Renal pelvis (tissue), 4 donors: Measurements from ENCODE around the gene CYFIP1. TPM values are rescaled to one million over a fixed set of nuclear protein-coding genes. Genes with fewer than 3 reads are reported as not detected.

Experiments
- DNase-seq: peaks from one replicate; pipeline ENCODE4 v3.0.0-alpha.2; 2013
- polyA plus RNA-seq, 3 donors: library from polyadenylated mRNA; unstranded; fragments of 120-200 nt; gene quantifications; one replicate each; pipeline ENCODE4 v1.2.1, GENCODE V29; 2013; ENCODE audit not compliant: insufficient read length in 3 of 3

Gene CYFIP1
- polyA plus RNA-seq, 3 donors, result 95.7 to 102 (median 102) TPM

DNA sequence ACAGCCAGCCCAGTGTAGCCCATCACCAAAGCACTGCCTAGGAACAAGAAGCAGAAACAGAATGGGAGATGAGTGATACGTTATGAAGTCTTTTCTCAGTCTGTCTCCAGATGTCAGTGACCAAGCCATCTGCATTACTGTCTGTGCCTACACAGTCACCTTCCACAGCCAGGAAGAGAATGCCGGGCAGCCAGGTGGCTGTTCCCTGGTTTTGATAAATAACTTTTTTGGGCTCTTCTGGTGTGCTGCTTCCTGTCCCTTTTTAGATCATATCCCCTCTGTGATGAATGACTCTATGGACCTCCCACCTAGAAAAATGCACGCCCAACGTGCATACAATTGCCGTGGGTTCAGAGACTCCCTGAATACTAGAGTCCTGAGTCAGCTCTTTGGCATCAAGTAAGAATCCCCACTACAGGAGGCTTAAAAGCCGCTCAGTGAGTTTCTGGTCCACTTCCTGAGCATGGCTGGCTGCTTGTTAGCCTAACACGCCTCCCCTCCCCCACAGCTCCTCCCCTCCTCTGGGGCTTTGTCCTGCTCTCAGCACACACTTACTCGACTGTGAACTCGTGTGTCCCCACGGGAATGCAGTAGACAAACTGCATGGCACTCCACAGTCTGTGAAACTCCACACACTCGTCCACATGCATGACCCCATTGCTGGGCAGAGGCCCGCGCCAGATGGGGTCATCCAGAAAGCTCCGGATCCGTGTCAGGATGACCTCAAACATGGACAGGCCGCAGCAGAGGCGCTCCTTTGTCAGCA is 107.0 kb downstream of the CYFIP1 start:
- no peak for DNase-seq

DNA sequence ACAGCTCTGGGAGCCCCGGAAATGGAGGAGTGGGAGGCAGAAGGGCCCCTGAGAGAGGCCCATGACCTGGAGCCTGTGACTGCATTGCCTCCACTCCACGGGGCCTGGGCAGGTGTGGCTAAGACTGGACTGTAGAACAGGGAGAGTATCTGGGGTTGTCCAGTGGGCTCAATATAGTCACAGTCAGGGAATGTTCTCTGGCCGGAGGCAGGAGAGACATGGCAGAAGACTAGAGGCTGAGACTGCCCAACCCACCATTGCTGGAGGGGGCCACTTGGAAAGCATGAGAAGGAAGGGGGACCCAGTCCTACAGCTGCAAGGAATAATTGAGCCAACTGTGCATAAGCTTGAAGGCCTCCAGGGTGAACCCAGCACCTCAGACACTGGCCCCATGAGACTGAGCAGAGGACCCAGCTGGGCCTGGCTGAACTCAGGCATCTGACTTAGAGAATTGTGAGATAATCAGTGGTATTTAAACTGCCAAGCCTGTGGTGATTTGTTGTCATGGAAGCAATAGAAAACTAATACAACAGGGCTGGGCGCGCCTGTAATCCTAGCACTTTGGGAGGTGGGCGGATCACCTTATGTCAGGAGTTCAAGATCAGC is 108.6 kb downstream of the CYFIP1 start:
- no peak for DNase-seq

DNA sequence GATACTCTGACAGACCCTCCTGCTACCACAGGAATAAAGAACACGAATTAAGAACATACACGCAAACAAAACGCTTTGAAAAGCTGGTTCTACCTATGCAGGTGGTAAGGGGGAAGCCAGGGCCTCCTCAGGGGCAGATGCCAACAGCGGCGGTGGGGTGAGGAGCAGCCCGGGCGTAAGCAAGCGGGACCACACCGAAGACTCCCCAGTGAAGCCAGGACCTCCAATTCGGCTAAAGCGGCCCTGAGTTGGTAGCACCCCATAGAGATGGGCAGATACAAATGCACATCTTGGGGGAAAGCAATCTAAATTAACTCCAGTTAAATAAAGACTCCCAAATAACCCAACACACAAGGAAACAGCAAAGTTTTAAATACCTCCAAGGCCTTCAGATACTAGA is 109.3 kb downstream of the CYFIP1 start:
- no peak for DNase-seq

DNA sequence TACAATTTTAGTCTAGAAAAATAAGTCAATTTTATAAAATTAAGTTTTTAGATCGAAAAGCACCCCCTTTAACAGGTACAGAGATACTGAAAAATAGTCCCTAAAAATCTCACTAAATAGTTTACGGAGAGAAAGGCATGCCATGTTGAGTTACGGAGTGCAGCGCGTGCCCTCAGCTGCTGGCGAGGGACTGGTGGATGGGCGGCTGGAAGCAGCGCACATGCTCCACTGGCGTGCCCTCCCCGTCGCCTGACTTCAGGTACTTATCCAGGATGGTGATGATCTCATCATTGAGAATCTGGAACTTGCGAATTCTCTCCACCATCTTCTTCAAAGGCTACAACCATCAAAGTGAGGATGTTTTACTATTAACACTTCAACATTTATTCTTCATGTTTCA is 110.3 kb downstream of the CYFIP1 start:
- no peak for DNase-seq

DNA sequence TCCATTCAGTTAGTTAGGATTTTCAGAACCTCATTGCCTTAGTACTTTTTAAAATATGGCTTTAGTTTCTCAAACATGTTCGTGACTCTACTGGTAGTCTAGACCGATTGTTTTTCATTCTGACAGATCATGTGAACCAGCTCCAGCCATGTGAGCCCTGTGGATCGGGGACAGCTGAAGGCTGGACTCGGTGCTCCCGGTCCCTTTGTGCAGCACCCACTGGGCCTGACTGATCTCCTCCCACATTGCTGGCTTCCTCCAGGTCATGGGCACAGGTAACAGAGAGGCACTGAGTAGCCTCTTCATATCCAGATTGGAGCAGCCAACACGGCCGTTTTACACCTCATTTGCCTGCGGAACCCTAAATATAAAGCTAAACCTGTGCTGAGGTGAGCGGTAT is 111.2 kb downstream of the CYFIP1 start:
- DNase-seq, result no peak

DNA sequence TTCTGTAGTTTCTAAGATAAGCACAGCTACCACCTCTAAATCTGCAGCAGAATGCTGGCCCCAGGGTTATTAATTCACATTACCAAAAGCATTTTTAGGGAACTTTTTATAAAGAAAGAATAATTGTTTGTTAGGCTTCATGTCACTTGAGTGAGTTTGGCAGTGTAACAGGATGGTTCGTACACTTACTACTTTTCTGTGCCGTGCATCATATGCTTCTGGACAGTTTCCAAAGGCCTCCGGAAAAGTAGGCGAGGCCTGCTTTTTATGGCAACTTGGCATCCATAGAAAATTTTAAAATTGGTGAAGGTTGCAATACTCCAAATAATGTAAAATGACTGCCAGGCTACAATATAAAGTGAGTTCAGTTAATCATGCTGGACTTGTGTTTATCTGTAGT is 111.7 kb downstream of the CYFIP1 start:
- DNase-seq, result no peak

DNA sequence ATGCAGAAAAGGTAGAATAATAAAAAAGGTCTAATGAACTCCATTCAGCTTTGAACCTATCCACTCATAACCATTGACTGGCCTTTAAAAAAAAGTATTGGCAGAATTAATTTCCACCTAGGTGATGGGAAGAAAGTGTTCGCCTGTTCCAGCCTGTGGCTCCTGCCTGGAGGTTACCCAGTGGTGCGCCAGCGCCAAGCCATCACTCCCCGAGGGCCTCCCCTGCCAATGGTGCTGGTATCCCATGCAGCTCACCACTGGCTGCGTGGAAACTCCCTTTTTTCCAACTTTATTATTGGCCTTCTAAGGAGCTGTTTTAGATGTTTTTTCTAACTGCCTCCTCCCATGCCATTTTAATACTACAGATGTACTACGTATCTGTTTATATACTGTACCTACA is 112.3 kb downstream of the CYFIP1 start:
- no peak for DNase-seq

DNA sequence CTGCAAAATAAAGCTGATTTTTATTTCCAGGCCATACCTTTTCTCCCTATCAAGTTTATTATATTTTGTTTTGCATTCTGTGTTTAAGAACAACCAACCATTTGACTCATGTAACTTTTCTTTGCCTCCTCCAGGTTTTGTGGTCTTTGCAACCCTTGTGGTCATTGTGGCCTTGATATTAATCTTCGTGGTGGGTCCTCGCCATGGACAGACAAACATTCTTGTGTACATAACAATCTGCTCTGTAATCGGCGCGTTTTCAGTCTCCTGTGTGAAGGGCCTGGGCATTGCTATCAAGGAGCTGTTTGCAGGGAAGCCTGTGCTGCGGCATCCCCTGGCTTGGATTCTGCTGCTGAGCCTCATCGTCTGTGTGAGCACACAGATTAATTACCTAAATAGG is 114.1 kb downstream of the CYFIP1 start:
- DNase-seq, result no peak

DNA sequence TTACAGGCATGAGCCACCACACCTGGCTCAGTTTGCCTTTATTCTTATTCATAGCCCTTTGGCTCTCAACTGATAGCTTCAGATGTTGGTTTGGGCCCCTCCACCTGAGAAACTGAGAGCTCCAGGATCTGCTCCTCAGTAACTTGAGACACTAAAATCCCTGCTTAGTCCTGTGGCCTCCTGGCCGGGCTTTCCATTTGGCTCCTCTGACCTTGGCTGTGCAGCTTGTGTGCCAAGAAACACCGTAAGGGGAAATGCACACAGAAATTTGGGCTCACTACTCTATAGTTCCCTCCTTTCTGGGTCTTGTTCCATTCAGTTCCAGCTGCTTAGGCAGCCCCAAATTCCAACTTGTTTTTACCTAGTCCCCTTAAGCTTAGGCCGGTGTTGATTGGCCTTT is 116.8 kb downstream of the CYFIP1 start:
- no peak for DNase-seq

DNA sequence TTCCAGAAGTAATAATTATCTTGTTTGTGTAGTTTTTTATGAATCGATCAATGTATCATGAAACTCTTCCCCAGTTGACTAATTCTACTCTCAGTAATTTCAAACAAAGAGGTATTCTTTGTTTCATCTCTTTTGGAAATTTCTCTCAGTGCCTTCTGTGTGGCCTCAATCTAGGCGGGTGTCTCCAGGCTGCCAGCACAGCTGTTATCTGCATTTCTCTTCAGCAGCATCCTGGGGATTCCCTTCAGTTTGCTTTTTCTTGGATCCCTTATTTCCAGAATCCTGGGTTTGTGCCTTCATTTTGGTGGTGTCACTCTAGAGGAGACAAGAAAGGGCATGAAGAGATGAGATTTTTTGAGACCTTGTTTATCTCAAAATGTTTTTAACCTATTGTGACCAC is 119.0 kb downstream of the CYFIP1 start:
- DNase-seq, result no peak

DNA sequence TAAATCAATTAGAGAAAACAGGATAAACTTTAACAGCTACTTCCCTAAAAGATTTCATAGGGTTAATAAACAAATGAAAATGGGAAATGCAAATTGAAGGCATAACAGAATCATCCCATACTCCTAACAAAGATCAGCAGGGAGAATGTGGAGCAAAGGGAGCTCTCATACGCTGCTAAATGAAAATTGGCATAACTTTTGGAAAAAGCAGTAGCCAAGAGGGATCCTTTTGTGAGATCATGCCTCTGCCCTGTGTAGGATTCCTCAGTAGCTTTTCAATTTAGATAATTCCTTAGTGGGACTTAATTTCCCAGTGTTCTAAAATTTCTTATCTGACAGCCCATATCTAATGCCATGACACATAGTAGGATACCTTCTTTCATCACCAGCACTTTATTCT is 123.5 kb downstream of the CYFIP1 start:
- DNase-seq, result no peak

DNA sequence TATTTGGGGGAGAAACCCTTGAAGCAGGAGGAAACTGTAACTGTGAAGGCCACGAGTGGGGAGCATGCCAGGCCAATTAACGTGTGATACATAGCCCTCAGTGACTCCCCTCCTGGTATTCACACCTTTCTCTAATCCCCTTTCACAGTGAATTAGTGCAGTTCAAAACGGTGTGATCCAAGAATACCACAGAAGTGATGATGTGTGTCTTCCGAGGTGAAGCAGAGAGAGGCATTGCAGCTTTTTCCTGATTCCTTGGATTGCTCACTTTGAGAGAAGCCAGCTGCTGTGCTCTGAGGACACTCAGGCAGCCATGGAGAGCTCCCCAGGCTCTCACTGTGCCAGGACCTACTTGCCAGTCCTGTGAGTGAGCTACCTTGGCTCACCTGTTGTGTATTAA is 124.4 kb downstream of the CYFIP1 start:
- DNase-seq, result no peak

DNA sequence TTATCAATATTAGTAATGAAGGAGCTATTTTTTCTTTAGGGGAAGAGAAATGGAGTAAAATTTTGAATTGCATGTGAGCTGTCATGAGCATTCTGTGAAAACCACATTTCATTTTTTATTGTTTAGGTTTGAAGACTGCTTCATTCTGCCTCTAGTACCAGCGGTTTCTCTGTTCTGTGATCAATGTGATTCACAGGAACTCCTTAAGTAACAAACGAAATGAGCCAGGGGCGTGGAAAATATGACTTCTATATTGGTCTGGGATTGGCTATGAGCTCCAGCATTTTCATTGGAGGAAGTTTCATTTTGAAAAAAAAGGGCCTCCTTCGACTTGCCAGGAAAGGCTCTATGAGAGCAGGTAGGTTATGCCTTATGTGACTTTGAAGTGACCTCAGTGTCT is 128.7 kb downstream of the CYFIP1 start:
- DNase-seq, result no peak

DNA sequence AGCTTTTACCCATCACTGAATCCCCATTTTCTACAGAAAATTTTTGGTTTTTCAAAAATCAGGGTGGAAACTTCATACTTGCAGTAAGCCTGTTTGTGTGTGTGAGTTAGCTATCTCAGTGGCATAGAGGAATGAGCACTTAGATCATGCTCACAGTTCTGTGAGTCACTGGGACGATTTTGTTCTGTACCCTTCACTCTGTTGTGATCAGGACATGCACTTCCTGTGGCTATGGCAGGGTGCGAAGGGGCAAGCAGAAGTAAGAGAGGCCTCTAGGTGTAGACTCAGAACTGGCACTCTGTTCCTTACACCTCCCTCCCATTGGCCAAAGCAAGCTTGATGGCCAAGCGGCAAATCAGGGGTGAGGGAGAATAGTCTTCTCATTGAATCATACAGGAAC is 130.1 kb downstream of the CYFIP1 start:
- no peak for DNase-seq

DNA sequence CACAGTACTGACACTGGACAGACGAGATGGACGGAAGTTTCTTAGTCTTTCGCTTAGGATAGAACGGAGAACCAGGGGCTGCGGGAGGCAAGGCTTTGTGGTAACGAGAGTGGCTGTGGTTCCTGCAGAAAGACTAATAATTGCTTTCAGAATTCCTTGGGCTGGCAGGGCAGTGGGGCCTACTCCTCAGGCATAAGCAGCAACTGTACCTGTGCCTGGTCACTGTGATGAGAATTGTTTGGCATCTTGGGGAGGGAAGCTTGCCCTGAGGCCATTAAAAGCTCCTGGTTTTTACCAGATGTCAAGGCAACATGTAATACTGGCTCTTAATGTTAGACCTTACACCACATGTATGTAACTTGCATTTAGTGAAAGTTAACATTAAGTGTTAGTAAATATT is 134.1 kb downstream of the CYFIP1 start:
- no peak for DNase-seq

DNA sequence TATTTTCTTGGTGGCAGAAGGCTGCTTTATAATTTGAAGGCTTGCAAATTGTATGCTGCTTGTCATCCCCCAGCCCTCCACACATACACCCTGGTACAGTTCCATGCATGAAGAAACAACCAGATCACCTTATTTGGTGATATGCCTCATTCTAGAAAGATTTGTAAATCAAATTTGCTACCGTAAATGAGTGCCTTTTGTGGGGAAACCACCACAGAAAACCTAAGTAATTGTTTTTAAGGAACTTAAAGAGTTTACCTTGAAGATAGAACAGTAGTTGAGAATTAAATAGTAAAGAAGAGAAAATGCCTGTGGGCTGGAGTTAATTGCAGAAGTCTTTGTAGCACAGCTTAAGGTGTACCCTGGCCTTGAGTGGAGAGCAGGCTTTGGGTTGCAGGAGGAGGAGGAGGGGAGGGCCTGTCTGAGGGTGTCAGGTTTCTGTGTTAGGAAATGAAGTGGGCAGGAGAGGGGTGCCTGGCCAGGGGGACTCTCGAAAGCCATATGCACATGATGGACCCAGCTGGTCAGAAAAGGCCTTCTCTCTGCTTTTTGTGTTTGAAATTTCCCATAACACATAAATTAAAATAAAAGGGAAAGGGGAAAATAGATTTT is 134.8 kb downstream of the CYFIP1 start:
- peak; percentile 50 for DNase-seq

DNA sequence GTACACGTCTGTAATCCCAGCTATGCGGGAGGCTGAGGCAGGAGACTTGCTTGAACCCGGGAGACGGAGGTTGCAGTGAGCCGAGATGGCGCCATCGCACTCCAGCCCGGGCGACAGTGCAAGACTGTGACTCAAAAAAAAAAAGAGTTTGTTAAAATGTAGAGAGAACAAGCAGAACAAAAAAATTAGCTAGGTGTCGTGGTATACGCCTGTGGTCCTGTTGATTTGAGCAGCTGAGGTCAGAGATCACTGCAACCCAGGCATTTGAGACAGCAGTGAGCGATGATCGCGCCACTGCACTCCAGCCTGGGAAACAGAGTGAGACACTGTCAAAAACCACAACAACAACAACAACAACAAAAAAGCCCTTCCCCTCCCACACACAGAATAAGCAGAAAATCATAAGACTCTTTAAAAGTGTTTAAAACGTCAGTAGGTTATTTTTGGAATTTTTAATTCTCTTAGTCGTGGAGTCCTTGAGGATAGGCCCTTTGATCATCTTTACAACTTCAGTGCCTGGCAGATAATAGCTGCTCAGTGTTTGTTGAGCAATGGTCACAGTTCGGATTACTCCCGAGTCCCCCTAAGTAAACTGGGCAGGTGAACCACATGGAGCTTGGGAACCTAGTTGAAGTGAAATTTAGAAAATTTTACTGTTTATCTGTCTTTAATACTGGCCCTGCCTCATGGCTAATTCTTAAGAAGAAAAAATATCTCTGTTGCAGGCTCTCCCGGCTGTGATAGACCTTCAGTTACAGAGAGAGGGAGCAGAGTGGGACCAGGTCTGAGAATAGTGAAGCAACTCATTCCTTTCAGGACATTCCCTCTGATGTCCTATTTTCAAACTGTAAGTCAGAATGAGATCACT is 135.5 kb downstream of the CYFIP1 start:
- no peak for DNase-seq

DNA sequence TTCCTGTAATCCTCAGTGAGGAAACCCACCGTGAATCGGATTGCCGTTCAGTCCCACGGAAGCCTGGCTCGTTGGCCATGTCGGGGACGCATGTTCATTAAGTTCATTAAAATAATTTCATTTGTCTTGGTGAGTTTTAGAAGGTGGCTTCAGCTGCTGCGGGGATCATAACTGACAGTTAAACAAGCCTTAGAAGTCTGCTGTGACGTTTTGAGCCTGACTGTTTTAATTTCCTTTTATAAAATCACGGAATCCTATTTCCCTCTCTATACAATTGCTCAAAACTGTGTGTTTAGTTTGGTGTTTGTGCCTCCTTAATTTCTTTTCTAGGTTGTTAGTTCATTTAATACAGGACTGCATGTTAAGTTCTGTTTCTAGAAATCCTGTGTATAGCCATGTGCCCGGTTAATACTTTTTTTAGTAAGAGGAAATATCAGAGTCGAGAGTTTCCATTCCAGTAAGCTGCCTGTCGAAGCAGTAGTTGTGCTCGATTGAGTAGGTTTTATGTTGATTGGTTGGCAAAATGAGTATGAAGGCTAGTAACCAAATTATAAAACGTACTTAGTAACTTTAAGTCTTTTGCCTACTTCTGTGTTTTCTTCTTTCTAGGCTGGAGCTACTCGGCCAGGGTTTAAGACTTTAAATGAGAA is 141.0 kb downstream of the CYFIP1 start:
- no peak for DNase-seq

DNA sequence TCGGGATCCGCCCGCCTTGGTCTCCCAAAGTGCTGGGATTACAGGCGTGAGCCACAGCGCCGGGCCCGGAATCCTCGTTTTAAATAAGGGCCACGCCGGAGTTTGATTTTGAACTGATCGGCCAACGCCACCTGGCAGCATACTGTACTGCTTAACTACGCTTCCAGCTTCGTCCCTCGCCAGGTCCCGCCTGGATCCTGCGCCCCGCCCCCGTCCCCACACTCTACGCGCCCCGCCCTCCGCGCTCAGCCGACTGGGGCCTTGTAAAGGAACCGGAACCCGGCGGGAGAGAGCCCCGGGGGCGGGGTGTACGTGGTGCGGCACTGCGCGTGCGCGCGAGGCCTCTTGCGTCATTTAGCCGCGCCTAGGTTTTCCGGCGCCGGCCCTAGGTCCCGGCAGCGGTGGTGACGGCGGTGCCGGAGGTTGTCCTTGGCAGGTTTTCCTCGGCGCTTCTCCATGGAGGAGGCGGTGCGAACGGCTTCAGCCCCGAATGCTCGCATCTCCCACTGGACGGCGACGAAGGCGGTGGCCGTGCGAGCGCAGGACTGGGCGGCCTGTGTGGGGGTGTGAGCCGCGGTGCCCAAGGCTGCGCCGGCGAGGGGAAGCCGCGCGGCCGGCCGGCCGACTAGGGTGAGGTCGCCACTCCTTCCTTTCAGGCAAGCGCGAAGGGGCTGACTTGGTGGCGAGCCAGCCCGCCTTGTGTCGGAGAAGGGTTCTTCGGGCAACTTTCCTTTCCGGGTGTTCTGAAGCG is 141.7 kb downstream of the CYFIP1 start, which contains the start of gene NIPA2:
Gene NIPA2 (plus strand): TSS at position 375 of the 751 bp plus-strand sequence. CDS start 13,066 bp downstream, outside the sequence.
- peak; percentile 98 for DNase-seq

DNA sequence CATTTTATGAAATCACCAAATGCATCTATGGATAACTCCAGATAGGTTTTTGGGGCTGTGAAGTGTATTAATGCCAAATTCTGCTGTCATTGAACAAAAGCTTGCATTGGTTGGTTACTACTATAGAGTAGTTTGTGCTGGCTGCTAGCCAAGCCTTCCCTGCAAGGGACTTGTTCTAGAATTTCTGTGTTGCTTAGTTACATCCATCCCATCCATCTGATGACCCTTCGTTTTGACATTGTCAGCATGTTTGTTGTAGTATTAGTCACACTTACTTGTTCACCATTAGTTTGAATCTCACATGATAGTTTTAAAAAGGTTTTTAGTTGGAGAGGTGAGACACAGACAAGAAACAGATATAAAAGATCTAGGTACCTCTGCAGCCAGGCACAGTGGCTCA is 148.7 kb downstream of the CYFIP1 start:
- no peak for DNase-seq

DNA sequence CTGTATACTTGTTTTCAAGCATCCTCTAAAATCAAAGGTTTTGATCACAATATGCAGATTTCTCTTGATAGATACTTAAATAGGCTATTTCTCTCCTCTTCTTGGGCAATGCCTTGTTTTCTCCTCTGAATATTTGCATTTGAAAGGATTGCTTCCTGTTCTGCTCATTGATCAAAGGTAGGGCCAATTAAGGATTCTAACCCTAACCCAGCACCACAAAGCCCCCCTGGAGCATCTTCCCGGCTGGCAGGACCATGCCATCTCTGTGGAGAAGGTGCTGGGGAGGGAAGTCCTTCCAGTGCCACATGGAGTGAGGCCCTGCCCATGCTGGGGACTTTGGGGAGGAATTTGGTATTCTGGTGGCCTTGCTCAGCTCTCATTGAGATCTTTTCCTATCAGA is 153.0 kb downstream of the CYFIP1 start:
- no peak for DNase-seq
